DMS 273 treated with DMSO at 0.1 percent for 48 hours (cell line): ENCODE results near the gene CNTNAP4.

Source experiments
- DNase-seq: peaks from one replicate; lab custom pipeline; 2025; lab: John Stamatoyannopoulos, UW

CNTNAP4 gene

DNA sequence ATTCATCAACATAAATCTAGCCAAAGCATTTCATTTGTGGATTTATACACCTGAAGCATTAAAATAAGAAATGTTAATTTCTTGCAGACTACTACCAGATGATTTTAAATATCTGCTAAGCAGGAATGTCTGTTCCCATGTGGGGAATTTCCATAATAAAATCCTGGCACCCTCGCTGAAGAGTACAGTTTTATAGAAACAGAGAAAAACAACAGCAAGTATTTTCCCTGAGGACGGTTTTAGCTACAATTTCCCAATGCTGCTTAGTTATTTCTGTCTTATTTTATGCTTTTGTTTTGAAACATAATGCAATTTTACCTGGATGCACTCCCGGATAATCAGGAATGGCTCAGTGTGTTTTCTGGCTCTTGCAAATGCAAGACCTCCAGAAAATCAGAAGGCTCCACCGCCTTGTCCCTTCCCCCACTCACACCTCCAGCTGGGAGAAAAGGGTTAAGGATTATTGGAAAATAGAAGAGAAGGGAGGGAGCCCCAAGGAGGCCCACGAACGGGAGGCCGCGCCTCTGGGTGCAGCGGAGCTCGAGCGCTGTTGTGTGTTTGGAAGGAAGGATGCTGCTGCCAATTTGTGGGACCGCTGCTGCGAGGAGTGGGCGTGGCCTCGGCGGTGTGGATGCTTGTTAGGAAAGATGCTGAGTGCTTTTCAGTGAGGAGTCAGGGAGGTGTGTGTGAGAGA, at the start of gene CNTNAP4:
CNTNAP4 (plus strand) TSS at position 657 of the 694 bp plus-strand sequence. CDS start 262 bp downstream, outside the sequence.
- no peak for DNase-seq

DNA sequence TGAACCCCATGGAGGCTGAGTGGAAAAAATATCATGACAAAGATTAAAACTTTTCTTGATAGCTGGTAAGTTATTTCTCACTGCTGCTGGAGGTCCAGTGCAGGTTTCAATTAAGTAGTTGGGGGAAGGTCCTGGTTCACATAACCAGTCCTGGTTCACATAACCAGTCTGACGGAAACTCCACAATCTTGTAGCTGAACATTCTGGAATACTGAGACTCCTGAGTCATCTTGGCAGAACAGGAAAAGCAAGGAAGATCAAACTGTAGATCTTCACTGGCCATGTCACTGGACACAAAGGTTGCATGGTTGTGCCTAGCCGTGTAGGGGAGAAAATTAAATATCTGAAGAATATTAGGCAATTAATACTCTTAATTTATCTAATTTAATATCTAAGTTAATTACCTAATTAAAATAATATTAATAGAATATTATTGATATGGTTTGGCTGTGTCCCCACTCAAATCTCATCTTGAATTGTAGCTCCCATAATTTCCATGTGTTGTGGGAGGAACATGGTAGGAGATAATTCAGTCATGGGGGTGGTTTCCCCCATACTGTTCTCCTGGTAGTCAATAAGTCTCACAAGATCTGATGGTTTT, 48.6 kb upstream of the CNTNAP4 start:
- DNase-seq, result no peak

DNA sequence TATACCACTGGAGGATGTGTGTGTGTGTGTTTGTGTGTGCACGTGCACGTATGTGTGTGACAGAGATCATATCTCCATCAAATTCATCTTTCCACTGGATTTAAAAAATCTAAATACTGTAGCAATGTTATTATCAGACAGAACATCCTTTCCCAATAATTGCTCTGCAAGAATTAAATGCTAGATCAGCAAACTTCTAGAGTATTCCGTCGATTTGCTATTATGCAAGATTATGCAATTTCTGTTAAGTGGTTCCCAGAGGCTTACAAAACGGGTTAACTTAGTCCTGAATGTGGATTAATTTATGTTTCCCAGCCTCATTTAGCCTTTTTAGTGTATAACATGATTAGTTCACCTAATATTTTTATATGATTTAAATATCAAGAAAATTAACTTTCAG, 44.5 kb upstream of the CNTNAP4 start:
- DNase-seq, result no peak

DNA sequence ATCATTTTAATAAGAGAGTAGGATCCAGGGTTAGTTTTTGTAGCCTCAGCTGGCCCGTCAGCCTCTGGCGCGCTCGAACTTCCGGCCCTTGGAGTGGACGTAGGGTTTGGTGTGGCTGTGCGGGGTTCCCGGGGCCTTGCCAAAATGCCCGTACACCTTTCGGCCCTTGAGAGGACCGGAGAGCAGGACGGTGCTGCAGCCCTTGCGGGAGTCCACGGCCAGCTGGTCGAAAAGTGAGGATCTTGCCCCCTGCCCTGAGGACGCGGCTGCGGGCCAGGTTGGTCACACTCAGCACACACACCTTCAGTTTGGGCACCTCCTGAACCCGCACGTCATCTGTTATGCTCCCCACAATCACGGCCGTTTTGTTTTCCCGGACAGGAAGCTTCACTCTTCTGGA, 42.2 kb upstream of the CNTNAP4 start:
- DNase-seq, result no peak

DNA sequence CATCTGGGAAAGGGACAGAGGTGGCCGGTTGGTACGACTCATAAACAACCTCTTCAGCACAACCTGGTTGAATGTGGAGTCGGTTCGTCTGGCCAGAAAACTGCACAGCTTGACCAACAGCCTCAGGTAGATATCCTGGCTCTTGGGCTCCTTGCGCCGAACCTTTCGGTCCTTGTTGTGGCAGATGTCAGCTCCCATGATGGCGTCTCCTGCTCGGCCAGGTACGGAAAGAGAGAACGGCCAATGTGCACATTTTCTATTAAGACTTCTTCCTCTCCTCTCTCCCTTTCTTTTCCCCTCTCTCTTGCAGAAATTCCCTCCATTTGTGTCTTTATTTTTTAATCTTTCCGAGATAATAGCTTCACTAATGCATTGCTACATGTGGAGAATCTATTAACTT, 41.8 kb upstream of the CNTNAP4 start:
- DNase-seq, result no peak

DNA sequence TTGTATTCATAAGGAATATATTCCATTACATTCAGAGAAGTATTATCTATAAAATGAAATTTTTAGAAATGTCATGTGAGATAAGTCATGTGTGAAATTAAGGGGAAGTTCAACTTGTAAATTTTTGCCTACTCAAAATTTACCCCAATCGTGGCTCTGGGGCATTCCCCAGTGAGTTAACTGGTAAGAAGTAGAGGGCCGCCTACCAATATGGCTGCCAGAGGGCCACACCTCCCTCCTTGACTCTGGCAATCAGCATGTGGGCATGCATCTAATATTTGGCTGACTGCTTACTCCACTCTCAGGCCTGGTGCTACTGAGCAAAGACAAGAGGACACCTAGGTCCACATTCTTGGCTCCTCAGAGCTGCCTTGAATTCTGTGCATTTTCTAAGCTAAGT, 39.7 kb upstream of the CNTNAP4 start:
- no peak for DNase-seq

DNA sequence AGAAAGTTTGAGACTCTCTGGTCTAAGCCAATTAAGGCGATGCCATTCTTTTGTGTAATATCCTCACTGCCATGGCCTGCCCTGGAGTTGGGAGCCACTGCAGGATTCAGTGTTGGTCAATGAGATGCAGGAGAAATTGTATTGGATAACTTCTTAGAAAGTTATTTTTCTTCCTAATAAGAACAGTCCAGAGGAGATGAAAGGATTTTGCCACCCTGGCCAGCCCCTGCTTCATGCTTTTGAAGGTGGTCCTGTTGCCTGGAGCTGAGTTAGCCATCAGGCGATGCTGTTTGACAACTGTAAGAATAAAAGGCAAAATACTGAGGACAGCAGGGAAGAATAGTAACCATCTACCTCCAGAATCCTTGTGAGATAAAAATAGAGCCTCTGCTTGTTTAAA, 35.4 kb upstream of the CNTNAP4 start:
- DNase-seq, result no peak

DNA sequence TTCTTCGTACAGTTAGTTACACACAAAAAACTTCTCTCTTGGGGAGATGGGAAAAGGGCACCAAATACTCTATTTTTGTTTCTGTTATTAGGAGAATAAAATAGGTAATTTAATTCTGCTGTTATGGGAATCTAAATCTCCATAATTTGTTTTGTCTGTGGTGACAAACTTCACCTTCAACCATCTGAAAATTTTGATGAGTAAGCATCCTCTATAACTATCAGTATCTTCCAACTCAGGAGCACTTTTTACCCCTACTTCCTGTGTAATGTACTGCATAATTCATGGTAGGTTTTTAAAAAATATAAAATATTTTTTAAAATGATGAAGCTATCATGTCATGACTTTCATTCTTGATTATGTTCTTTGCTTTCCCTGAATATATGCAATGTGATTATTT, 33.6 kb upstream of the CNTNAP4 start:
- DNase-seq, result no peak

DNA sequence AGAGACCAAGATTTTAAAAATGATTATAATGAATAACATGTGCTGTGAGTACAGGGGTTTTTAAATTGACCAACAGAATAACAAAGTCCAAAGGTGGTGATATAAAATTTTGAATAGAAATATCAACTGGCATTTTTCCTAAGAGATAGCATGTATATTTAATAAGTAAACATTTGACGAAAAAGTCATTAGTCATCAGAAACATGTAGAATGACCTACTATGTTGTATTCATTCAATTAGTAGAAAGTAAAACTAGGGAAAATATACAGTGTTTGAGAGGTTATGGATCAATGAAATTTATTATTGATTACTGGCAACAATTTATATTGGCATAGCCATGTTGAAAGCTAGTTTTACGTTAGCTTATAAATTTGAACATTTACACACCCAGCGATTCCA, 30.6 kb upstream of the CNTNAP4 start:
- no peak for DNase-seq

DNA sequence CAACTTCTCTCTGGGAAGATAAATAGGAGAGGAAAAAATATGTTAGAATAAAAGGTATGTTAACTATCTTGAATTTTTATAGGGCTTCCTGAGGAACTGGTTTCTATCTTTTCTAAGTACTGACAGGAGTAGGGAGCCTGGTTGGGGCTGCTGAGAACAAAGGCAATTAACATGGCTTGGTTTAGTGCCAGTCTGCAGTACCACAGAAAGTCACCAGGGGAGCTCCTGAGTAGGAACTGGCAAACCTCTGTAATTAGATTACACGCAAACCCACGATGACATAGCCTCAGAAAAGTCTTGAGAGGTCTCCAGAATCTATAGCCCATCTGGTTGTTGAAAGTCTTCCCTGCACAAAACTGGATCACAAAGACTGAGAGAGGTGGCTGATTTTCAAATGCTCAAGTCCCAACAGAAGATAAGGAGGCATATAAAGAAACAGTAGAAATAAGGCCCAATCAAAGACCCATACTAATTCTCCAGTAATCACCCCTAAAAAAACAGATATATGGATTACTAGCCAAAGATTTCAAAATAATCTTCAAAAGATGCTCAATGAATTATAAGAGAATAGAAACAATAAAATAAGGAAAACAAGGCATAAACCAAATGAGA, 11.7 kb upstream of the CNTNAP4 start:
- DNase-seq, result no peak

DNA sequence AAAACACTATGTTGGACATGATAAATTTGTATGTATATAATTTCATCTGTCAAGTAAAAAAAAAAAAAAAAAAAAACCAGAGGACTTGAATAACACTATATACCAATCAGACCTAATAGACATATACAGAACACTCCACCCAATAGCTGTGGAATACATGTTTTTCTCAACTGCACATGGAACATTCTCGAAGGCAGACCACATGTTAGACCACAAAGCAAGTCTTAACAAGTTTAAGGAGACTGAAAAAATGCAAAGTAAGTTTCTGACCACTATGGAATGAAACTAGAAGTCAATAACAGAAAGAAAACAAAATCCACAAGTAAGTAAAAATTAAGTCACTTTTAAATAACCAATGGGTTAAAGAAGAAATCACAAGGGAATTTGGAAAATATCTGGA, 8.4 kb upstream of the CNTNAP4 start:
- DNase-seq, result no peak

DNA sequence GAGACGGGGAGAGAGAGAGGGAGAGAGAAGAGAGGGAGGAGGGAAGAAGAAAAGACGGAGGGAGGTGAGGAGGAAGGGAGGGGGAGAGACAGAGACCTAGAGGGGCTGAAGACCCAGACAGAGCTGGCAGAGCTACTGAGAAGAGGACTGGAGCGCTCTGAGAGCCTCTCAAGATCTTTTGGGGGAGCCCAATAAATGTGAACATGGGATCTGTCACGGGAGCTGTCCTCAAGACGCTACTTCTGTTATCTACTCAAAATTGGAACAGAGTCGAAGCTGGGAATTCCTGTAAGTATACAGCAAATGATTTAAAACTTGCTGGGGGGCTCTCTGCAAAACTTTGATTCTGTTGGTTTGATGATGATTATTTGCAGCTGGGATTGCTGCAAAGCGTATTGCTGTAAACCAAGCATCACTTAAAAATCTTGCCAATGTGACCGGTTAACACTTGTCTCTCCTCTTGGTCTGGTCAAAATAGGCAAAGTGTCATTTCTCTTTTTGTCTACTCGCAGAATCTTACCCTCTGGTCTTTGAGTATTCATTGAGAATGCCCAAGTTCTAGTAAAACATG, 344 bp downstream of the CNTNAP4 start:
- no peak for DNase-seq

DNA sequence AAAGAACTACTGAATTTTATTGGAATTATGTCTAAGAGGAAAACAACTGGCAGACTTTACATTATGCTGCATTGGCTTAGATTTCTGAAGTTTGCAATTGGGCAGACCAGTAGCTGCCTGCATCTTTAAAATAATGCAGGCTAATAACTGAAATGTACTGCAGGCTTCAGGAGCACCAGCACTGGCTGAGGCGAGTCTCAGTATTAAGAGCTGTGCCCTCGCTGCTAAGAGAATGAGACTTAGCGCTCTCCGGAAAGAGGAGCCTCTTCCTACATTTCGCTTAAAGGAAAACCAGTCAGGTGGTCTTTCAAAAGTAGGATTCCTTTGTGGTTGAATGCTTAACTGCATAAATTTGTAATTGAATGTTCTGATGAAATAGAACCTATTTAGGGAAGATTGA, 885 bp downstream of the CNTNAP4 start:
- no peak for DNase-seq

DNA sequence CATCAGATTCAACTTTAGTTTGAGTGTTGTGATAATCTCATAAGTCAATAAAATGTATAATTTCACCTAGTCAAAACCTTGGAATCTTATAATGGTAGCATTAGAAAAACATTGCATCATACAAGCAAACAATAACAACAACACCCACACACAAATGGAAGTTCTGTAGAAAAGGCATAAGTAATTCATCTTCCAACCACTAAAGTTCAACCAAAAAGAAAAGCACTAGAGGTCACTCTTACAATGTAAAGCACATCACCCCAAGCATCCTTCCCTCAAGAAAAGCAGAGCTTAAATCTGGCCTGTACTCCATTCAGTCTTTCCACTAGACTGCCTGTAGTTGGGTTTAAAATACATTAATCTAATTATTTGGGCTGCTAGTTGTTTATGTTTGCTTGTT, 1.8 kb downstream of the CNTNAP4 start:
- DNase-seq, result peak; percentile 10

DNA sequence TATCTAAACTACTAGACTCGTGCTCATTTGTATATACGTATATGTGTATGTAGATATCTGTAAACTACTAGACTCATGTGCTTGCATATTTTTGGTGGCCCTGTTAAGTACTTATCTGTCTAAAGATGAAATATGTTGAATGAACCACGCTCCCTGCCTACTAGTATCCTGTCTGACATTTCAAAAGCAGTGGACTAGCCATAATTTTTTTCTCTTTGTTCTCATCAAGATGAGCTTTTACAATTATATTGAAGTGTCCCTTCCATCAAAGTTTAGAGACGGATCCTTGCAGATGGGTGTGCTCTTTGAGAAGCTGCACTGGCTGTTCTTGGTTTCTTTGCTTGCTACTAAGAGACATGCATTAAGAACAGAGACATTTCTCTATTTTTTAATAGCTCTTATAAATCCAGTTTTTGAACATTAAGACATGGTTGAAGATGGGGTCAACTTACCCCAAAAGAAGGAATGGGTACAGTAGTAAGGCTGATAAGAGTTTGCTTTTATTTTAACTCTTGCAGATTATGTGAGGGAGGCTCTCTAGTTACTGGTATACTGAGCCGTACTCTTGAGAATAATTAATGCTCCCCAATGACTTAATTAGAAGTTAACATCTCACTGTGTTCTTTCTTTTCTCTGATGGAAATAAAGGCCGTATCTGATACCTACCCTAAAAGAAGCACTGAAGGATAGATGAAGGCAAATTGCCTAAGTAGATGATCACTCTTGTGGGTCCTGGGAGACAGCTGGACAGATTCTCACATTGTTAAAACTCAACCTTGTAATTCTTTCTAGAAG, 3.4 kb downstream of the CNTNAP4 start:
- no peak for DNase-seq

DNA sequence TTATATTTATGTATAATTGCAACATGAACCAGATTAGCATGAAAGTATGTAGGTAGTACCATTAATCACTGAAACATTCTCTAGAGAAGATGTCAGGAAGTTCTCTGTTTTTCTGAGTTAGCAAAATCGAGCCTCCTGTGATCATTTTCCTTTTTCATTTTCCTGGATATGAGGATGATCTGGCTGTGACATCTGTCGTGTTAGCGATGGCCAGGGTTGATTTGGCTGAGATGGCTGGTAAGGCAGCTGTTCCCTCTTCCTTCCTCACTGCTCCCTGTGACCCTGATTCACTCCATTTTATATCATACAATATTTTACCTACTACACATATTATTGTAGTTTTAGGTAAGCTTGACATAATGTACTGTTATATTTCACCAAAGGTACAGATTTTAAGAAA, 10.3 kb downstream of the CNTNAP4 start:
- no peak for DNase-seq

DNA sequence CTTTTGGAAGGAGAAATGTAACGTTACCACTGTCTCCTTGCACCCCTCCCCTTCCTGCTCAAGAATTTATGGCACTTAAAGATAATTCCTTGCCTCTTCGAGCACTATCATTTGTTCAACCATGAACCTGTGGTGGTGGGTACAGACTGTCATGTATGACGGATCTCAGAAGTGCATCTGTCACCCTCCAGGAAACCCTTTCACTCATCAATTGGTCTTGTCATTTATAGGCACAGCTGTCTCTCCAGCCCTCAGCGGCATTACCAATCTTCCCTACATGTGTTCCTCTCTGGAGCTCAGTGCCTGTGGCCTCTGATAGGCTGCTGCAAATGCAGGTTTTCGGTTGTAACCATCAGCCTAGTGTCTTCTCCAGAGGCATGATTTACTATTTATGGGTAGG, 15.0 kb downstream of the CNTNAP4 start:
- DNase-seq, result peak; percentile 23

DNA sequence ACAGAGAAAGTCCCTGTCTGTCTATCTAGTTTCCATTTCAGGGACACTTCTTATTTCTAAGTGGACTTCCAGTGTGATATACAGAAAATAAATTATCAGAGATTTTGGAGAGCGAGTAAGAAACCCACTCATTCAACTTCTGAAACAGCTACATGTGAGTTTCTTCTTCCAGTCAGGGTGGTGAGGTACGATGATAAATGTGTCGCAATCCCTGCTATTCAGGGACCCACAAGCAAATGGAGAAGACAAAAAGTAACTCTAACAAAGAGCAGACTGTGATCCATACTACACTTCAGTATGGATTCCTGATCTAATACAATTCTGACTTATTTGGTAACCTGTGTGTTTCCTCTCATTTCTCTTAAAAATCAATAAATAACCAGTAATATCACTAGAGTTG, 16.8 kb downstream of the CNTNAP4 start:
- no peak for DNase-seq

DNA sequence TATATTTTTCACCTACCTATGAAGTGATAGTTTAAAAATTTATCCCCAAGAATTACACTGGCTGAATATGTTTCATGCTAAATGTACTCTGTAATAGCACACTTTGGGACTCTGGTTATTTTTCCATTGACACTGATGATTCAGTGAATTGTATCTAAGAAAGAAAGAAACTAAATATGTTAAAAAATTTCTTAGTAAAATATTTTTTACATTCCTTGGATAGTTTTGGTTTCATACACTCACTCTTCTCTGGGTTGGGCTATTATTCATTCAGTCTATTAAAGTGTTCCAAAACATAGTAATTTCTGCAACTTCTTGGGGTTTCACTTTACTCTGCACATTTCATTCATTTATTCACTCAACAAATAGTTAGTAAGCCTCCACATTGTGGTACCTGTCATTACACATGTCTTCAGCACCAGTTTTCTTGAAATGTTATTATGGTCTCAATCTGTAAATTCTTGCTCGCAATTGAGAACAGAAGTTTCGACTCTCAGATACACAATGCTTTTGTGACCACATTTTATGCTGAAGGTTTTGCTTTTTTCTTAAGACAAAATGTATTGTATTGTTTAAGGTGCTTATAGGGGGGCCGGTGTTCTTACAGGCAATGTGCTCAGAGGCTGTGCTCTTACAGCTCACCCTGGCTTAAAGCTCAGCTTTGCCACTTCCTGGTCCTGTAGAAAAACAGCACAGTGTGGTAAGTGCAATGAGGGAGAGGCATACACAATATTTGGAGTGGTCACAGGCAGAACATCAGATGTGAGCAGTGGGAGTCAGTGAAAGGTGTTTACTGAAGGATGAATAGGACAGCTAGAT, 17.4 kb downstream of the CNTNAP4 start:
- no peak for DNase-seq

DNA sequence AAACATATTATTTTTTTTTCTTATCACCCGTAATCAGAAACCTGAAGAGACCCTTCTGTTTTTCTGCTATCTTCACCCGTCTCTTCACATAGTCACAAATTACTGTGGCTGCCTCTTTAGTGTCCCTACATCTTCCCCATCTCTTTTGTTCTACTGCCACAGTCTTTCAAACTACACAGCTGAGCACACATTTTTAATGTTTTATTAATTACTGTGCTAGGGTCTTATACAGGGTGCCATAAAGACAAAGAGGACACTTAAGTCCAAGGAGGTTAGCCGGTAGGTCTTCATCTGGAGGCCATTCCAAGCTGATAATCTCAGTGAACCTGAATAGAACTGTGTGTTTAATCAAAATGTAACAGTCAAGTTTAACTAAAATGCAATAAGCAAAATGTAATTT, 20.7 kb downstream of the CNTNAP4 start:
- DNase-seq, result no peak

DNA sequence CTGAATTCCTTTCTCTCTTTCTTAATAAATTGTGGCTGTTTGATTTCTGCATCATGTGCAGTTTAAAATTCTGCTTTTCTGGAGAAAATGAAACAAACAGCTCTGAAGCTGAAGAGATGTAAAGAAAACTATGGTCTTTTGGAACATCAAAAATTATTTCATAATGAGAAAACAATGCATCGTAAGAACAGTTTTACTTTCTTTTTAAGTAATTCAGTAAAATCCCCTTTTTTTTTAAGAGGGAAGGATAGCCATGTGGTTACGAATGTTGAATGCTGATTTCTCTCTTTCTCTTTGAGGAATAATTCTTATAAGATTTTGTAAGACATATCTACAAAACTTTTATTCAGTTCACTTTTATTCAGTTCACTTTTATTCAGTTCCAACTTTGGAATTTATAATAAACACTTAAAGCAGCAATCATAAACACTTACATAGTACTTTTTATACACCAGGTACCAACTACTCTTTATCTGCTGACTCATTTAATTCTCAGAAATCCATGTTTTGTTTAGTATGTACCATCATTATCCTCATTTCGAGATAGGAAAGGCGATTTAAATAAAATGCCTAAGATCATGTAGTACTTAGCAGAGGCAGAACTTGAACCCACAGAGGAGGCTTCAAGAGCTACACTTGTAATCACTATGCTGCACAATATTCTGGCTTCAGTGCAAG, 26.6 kb downstream of the CNTNAP4 start:
- no peak for DNase-seq
